Endothelial cell of umbilical vein (primary cell): ENCODE results near the gene TRIM29. TPM values are rescaled to one million over a fixed set of nuclear protein-coding genes. Genes with fewer than 3 reads are reported as not detected.

Source experiments
- BruUV-seq: library from RNA; stranded (reverse); fragments of 400-500 nt; replicated peaks from 2 replicates; lab custom pipeline; 2021; lab: Mats Ljungman, UMichigan
- CTCF ChIA-PET: fragments of 300-600, 350-600 bp; sonication (Branson Sonifier 250); formaldehyde crosslinking; loops from one replicate; lab custom pipeline; 2021; ENCODE audit warnings: antibody characterized with exemption, inconsistent platforms; lab: Charles Lee
- POLR2A ChIA-PET: fragments of 300-600, 350-600 bp; sonication (Branson Sonifier 250); formaldehyde crosslinking; loops from one replicate; lab custom pipeline; 2021; ENCODE audit warnings: antibody characterized with exemption, inconsistent platforms; lab: Charles Lee
- DNase-seq: peaks from one replicate; pipeline ENCODE4 v3.0.0-alpha.2; 2011; ENCODE audit warnings: low read depth, low spot score
- FAIRE-seq: peaks from 2 replicates; lab custom pipeline; 2011; peaks lifted over from hg19 to GRCh38; lab: Jason Lieb, UNC
- H2AFZ ChIP-seq: 2 replicates; pipeline ENCODE4 v1.6.0; 2012; ENCODE audit warnings: low read depth, low read length, control low read depth, inconsistent platforms
- H3K27ac ChIP-seq: 2 replicates; pipeline ENCODE4 v1.5.1; 2011; ENCODE audit warnings: low read depth, mild to moderate bottlenecking, control low read depth, low read length, moderate library complexity; ENCODE audit not compliant: insufficient read depth
- H3K27me3 ChIP-seq, 2 experiments: 2 replicates each; pipeline versions ENCODE4 v1.6.0 to v1.6.1; 2011; ENCODE audit warnings: low read length in 2 of 2, mixed read lengths in 1 of 2; ENCODE audit not compliant: control insufficient read depth in 2 of 2, insufficient read depth in 2 of 2
- H3K36me3 ChIP-seq, 2 experiments: 2 replicates in 1 of 2; 3 replicates in 1 of 2; pipeline ENCODE4 v1.5.1; 2011; ENCODE audit warnings: low read length in 2 of 2, mild to moderate bottlenecking in 1 of 2, moderate library complexity in 1 of 2; ENCODE audit not compliant: control insufficient read depth in 2 of 2, insufficient read depth in 2 of 2; ENCODE audit errors: extremely low read depth in 1 of 2
- H3K4me1 ChIP-seq: 3 replicates; pipeline ENCODE4 v1.5.1; 2011; ENCODE audit warnings: mild to moderate bottlenecking, low read length; ENCODE audit not compliant: control insufficient read depth, insufficient read depth; ENCODE audit errors: extremely low read depth
- H3K4me2 ChIP-seq: 2 replicates; pipeline ENCODE4 v1.6.1; 2011; ENCODE audit warnings: low read length, control low read depth, mixed read lengths; ENCODE audit not compliant: insufficient read depth
- H3K4me3 ChIP-seq, 3 experiments: fragments of 200-600 bp in 1 of 3; sonication (generic), shearing (Covaris generic) in 1 of 3; replicated peaks in 1 of 3; 2 replicates each; pipeline ENCODE4 v1.5.1; 2011 to 2016; ENCODE audit warnings: control low read depth in 3 of 3, low read length in 3 of 3, mild to moderate bottlenecking in 2 of 3, inconsistent platforms in 1 of 3, low read depth in 1 of 3, moderate library complexity in 1 of 3; ENCODE audit not compliant: insufficient read depth in 1 of 3
- H3K79me2 ChIP-seq: 2 replicates; pipeline ENCODE4 v1.6.0; 2012; ENCODE audit warnings: low read length, inconsistent platforms; ENCODE audit not compliant: control insufficient read depth, insufficient read depth
- H3K9ac ChIP-seq: replicated peaks from 2 replicates; pipeline ENCODE3; 2011; ENCODE audit warnings: low read length, control low read depth; ENCODE audit not compliant: insufficient read depth; ENCODE audit errors: extremely low read depth
- H3K9me1 ChIP-seq: replicated peaks from 3 replicates; pipeline ENCODE4 v1.6.0; 2011; ENCODE audit warnings: mild to moderate bottlenecking, low read length; ENCODE audit not compliant: control insufficient read depth, insufficient read depth; ENCODE audit errors: extremely low read depth
- H3K9me3 ChIP-seq: replicated peaks from 2 replicates; pipeline ENCODE4 v1.5.1; 2012; ENCODE audit warnings: low read length, inconsistent platforms; ENCODE audit not compliant: control insufficient read depth, insufficient read depth
- H4K20me1 ChIP-seq: replicated peaks from 2 replicates; pipeline ENCODE3; 2011; ENCODE audit warnings: mild to moderate bottlenecking, low read length; ENCODE audit not compliant: control insufficient read depth, insufficient read depth; ENCODE audit errors: extremely low read depth
- EZH2 ChIP-seq: IDR thresholded peaks from 2 replicates; pipeline ENCODE4 v1.6.1; 2012; ENCODE audit warnings: borderline replicate concordance, low read depth, mild to moderate bottlenecking, moderate library complexity, low read length, inconsistent platforms; ENCODE audit not compliant: severe bottlenecking
- MYC ChIP-seq: IDR thresholded peaks from one replicate; pipeline ENCODE4 v1.6.1; 2011; ENCODE audit warnings: mild to moderate bottlenecking, low read depth, low read length
- dilution Hi-C: fragments of 300-500 bp; cut with MboI; formaldehyde crosslinking; loops from one replicate; pipeline ENCODE4 v1.15.0; 2019; ENCODE audit warnings: low sequenced_read_pairs; ENCODE audit not compliant: extremely low pct_ligation_motif_present
- intact Hi-C: fragments of 100-400 bp; cut with micrococcal nuclease; formaldehyde crosslinking; loops from one replicate; pipeline ENCODE4 v1.10.0; 2022
- polyA plus RNA-seq, 4 experiments: library from polyadenylated mRNA; depleted of rRNA in 3 of 4; stranded (reverse) in 3 of 4; unstranded in 1 of 4; fragments of >200 nt; gene quantifications; 2 replicates each; pipeline versions ENCODE4 v1.2.1 to v1.2.3, GENCODE V29; 2011 to 2012; ENCODE audit warnings: missing spikeins in 1 of 4
- total RNA-seq: library from RNA; stranded (reverse); gene quantifications from 2 replicates; pipeline ENCODE4 v1.2.3, GENCODE V29; 2021
- TF ChIP-seq, protein P1 (sequence below), 2 donors: IDR thresholded peaks; 1 replicate in 1 of 2; 2 replicates in 1 of 2; pipeline ENCODE4 v1.5.1; 2011; ENCODE audit warnings: low read length in 2 of 2, mild to moderate bottlenecking in 2 of 2, moderate library complexity in 2 of 2, control low read depth in 1 of 2, inconsistent platforms in 1 of 2, low read depth in 1 of 2; ENCODE audit not compliant: insufficient read depth in 1 of 2; ENCODE audit errors: extremely low read depth in 1 of 2

Gene TRIM29
- total and polyA plus RNA-seq, 2 donors (not counting 3 experiments of a cell fraction or from before 2014, with no cell fraction given) = not detected

DNA sequence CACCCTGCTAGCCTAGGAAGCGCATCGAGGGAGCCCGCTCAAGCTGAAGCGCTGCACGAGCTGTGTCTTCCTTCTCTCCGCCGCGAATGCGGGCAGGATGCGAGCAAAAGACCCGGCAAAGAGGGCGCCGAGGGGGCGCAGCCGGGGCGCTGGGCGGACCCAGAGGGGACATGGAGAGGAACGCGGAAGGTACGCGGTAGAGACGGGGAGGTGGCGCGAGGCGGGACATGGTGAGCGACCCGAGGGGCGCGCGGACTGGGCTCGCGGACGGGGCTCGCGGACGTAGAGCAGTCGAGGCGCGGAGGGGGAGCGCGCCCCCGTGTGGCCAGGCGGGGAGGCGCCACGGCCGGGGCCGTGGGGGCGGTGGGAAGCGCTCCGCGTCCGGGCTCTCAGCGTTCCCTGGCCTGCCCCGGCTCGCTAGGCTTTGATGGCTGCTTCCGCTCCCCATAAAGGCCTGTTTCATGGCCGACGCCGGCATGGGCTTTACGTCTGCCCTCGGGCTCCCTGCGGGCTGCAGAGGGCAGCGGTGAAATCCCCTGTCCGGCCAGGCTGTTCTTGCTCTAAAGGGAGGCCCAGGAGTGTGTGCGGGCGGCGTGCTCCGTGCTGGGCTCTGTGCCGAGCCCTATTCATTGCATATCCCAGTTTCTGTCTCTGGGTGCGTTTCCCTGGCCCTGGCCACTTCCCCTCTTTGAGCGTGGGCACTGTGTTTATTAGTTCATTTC is 31.2 kb upstream of the TRIM29 start:
- H3K79me2 ChIP-seq = no peaks in the 10 kb centered on the region
- H3K4me1 ChIP-seq = peaks cover 7% of the 10 kb centered on the region
- H3K9me3 ChIP-seq = no peaks in the 10 kb centered on the region
- TF ChIP-seq EZH2 (peak; percentile 20), MYC (no peak)
- TF ChIP-seq, protein P1, sequence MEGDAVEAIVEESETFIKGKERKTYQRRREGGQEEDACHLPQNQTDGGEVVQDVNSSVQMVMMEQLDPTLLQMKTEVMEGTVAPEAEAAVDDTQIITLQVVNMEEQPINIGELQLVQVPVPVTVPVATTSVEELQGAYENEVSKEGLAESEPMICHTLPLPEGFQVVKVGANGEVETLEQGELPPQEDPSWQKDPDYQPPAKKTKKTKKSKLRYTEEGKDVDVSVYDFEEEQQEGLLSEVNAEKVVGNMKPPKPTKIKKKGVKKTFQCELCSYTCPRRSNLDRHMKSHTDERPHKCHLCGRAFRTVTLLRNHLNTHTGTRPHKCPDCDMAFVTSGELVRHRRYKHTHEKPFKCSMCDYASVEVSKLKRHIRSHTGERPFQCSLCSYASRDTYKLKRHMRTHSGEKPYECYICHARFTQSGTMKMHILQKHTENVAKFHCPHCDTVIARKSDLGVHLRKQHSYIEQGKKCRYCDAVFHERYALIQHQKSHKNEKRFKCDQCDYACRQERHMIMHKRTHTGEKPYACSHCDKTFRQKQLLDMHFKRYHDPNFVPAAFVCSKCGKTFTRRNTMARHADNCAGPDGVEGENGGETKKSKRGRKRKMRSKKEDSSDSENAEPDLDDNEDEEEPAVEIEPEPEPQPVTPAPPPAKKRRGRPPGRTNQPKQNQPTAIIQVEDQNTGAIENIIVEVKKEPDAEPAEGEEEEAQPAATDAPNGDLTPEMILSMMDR (IDR thresholded peaks at IDR 0.05; ENCODE audit: extremely low read depth in 1 of 2, insufficient read depth in 1 of 2, low read depth in 1 of 2, low read length in 2 of 2) = peak; percentile 86 to 90
- H3K4me3 ChIP-seq = peak overlapping the region in 2 of 3 experiments; percentile 6 to 38
- DNase-seq (peak; percentile 78), FAIRE-seq (peak; percentile 57)
- no peaks in the 10 kb centered on the region for H3K36me3 ChIP-seq
- peaks cover 28 to 35% of the 10 kb centered on the region in 2 experiments for H3K27me3 ChIP-seq
- intact Hi-C loops (loop anchor here (1.0 to 2.0 kb wide), 3 partner anchors 41 to 688 kb away; no protein-coding TSS in a partner anchor), dilution Hi-C loops (no loop called here)
- peak overlapping the region; percentile 16 for H3K4me2 ChIP-seq
- H4K20me1 ChIP-seq = no peaks in the 10 kb centered on the region
- H3K27ac ChIP-seq = no peak overlapping the region
- H2AFZ ChIP-seq = peak overlapping the region; percentile 73
- ChIA-PET CTCF (interaction anchor here (0.6 to 8.7 kb wide), 28 partner anchors 9 to 808 kb away, joined by 3 to 217 read pairs (median 4); partner anchors contain the start of genes NECTIN1 and OAF), POLR2A (no interaction called here)
- H3K9ac ChIP-seq = no peak overlapping the region
- no peaks in the 10 kb centered on the region for H3K9me1 ChIP-seq
- no TSS peak for BruUV-seq
